ENCODE results near the gene TM4SF18.

Gene TM4SF18

DNA sequence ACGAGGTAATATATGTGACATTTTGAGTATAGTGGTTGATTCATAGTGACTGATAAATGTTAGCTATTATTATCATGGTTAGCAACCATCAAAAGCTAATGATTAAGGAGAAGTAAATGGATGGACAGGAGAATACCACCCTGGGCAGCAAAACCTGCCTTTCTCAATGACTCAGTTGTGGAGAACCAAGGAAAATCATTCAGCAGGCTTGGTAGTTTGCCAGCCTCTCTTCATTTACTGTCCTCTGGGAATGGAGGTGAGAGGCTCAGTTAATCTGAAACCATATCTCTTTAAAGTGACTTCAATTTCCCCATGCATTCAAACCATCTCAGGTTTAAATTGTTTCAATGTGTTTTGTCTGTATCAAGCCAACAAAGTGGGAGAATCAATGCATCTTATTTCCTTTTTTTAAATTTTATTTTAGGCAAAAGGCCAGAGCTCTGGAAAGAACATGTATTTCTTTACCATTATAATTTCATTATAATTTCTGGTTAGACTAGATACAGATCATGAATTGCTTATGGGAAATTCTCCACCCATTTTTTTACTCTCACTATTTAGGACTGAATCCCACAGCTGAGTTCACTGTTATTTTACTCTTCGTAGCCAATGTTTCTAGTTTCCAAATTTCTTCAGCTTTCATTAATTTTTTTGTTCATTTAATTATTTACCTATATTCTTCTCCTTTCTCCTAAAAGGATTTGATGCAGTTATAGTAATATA, 2.7 kb downstream of the TM4SF18 start:
- no peak for DNase-seq (ENCODE audit: low read depth in 3 of 3)

DNA sequence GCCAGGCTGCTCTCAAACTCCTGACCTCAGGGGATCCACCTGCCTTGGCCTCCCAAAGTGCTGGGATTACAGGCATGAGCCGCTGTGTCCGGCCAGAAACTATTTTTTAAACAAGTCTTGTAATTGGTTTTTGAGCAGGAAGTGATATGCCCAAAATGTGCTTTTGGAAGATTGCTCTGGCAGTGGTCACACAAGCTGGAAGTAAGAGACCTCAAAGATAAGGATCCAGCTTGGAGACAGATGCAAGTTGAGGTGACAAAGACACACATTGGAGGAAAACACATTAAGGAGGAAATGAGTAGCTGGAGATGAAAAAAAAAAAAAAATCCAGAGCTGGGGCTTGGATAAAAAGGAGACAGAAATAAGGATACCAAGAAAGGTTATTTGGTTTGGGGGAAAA, 6.3 kb downstream of the TM4SF18 start:
- DNase-seq (ENCODE audit: low read depth in 3 of 3) = no peak

DNA sequence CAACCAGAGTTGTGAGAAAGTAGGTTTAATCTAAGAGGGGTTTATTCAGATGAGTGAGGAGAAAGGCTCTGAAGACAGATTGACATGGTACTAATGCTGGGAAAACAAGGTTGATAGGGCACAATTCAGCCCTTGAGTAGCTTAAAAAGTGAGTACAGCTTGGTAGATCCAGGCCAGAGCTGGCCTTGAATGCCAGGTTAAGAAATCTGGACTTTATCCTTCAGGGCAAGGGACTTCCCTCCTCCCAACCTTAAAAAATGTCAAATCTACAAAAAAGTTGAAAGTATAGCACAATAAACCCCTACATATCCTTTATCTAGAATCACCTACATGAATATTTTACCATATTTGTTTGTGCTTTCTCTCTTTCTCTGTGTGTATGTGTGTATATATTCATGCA, 7.9 kb downstream of the TM4SF18 start:
- DNase-seq (ENCODE audit: low read depth in 3 of 3) = no peak

DNA sequence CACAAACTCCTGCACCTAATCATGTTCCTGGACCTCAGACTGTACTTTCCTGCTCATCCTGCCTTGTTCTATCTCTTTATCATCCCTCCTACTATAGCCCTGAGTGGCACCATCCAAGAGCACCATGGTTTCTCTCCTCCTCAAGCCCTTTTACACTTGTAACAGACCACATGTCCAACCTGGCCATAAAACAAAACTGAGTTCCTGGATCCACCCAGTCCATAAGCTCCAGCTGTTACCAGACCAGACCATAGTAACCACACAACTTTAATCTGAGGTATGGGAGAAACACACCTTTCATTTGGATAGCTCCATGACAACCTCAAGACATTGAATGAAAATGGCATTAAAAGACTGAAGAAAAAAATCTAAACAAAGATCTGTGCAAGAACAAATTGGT, 9.1 kb downstream of the TM4SF18 start:
- DNase-seq (ENCODE audit: low read depth in 3 of 3) = no peak

- no peak for DNase-seq (ENCODE audit: low read depth in 3 of 3)
Measured at GRCh38 chr3:149321640-149322039, 11.8 kb downstream of the TM4SF18 start.

DNA sequence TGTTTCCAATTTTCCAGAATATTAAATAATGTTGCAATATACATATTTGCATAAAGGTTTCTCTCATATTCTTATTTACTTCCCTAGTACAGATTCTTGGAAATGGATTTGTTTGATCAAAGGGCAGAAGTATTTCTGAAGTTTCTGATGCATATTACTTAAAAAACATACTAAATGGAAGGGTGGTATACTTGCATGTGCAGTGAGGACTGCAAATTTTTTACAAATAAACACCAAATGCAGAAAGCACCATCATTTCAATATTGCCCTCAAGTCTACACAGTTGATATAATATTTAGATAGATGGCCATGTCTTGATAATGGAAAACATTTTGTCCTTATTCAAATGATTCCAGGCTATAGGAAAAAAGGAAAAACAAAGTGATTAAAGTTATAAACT, 12.3 kb downstream of the TM4SF18 start:
- no peak for DNase-seq (ENCODE audit: low read depth in 3 of 3)

DNA sequence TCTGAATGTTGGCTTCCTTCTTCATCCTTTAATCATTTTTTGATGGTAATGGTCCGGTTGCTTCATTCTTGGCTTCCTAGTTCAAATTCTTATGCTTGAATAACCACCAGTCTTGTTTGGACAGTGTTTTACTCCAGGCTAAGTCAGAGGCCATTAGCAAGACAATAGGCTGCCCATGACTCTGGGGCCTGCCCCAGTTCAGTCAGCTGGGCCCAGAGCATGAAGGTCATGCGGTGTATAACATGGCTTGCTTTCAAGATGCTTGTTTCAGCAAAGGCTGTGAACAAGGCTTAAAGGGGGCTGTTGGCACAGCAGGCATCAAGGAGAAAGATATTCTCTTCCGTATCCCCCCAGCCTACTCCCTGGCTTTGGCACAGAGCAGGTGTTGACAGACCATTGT, 13.7 kb downstream of the TM4SF18 start:
- DNase-seq (ENCODE audit: low read depth in 3 of 3) = no peak

DNA sequence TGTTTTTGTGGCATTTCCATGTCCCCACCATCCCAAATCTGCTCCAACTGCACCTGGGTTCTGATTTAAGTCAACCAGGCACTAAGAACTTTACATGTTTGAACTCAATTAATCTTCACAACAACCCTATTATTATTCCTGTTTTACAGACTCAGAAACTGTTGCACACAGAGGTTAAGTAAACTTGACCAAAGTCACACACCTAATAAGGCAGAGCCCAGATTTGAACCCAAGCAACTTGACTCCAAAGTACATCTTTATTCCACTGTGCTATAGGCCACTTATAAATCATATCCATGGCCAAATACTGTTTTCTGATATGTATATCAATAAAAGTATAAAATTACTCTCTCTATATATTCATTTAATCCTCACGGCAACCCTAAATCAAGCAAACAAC, 16.4 kb downstream of the TM4SF18 start:
- no peak for DNase-seq (ENCODE audit: low read depth in 3 of 3)

DNA sequence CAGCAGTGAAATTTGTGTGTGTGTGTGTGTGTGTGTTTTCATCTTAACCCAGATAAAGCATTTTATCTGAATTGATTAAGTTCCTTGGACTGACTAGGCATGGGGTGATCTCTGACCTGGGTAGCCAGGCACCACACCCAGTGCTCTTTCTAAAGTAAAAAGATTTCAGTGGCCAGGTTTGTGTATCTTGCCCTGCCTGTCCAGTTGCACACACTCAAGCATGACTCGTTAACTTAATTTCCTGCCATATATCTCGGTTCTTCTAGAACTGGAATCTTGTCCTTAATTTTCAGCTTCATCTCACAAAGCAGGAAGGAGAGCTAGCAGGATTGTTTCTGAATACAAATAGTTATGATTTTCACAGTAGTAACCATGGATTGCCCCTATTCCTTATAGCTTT, 17.0 kb downstream of the TM4SF18 start:
- no peak for DNase-seq (ENCODE audit: low read depth in 3 of 3)

DNA sequence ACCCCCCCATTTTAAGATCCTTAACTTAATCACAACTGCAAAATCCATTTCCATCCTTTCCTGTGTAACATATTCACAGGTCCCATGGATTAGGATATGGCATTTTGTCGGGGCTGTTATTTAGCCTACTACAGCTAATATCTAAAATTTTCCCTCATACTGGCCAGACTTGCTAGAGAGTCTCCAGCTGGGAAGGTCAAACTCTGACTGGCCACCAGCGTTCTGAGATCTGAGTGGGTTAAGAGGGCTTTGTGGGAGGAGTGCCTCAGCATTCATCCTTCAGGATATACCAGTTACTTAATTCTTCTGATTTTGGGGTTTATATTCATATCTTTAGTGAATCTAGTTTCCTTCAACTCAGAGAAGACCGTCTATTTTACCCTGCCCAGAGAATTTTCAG, 17.7 kb downstream of the TM4SF18 start:
- DNase-seq (ENCODE audit: low read depth in 3 of 3) = no peak

DNA sequence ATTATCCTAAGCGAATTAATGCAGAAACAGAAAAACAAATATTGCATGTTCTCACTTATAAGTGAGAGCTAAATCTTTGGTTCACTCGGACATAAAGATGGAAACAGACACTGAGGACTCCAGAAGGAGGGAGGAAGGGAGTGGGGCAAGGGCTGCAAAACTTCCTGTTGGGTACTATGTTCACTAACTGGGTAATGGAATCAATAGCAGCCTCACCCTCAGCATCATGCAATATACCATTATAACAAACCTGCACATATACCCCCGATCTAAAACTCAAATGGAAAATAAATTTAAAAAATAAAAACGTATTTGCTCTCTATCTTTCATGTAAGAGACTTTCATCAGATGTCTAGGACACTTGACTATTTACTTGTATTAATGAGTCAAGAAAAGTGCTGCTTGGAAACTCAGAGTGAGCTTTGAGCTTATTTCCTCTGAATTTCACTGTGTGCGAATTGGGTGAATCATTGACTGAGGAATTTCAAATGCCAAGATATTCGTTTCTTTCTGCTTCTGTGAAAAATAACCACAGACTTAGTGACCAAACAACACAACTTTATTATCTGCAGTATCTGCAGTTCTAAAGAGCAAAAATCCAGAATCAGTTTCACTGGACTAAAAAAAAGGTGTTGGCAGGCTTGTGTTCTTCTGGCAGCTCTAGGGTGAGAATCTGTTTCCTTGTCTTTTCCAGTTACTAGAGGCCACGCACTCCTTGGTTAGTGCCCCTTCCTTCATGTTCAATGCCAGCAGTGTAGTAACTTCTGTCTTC, 18.4 kb downstream of the TM4SF18 start:
- DNase-seq (ENCODE audit: low read depth in 3 of 3) = no peak

GRCh38 chr3:149313542-149313941, 19.9 kb downstream of the TM4SF18 start:
- DNase-seq (ENCODE audit: low read depth in 3 of 3) = no peak

DNA sequence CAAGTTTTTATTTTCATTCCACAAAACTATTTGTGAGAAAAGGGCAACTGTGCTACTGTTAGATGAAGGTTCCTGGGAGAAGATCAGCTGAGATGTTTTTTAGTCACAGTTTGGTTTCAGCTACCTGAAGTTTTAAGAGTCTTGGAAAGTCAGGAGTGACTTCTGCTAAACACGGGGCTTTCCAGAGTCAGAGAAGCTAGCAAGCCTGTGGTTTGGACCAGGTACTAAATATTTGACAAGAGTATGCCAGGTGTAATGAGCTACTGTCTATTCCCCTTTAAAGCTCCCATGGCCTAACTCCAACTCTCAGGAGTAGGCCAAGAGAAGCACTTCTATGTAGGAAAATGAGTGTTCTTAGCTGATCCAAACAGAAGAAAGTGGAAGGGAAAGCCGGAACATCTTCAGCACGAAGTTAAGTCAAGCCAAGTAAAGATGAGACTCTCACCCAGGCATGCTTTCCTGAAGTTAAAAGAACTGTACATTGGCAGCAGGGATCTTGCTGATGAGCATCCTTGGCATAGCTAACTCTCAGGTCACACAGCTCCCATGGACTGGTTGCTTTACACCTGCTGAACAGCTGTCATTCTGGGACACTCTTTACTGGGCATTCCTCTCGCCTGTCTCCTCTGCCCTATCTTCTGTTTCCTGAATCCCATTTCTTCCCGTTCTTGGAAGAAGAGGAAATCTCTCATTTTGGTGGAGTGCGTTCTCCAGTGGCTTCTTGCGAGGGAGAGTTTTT, 22.5 kb downstream of the TM4SF18 start:
- no peak for DNase-seq (ENCODE audit: low read depth in 3 of 3)

- no peak for DNase-seq (ENCODE audit: low read depth in 3 of 3)
Measured at GRCh38 chr3:149307435-149307783, 26.0 kb downstream of the TM4SF18 start.

- DNase-seq (ENCODE audit: low read depth in 3 of 3) = no peak
Measured at GRCh38 chr3:149306751-149307434, 26.5 kb downstream of the TM4SF18 start.

DNA sequence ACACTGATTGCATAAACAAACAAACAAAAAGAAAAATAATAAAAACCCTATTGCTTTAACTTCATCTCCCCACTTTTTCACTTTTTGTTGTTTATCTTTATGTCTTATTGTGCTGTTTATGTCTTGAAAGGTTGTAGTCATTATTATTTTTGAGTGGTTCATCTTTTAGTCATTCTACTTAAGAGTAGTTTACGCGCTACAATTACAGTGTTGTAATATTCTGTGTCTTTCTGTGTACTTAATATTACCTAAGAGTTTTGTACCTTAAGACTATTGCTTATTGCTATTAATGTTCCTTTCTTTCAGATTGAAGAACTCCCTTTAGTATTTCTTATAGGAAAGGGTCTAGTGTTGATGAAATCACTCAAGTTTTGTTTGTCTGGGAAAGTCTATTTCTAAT, 28.1 kb downstream of the TM4SF18 start:
- no peak for DNase-seq (ENCODE audit: low read depth in 3 of 3)

DNA sequence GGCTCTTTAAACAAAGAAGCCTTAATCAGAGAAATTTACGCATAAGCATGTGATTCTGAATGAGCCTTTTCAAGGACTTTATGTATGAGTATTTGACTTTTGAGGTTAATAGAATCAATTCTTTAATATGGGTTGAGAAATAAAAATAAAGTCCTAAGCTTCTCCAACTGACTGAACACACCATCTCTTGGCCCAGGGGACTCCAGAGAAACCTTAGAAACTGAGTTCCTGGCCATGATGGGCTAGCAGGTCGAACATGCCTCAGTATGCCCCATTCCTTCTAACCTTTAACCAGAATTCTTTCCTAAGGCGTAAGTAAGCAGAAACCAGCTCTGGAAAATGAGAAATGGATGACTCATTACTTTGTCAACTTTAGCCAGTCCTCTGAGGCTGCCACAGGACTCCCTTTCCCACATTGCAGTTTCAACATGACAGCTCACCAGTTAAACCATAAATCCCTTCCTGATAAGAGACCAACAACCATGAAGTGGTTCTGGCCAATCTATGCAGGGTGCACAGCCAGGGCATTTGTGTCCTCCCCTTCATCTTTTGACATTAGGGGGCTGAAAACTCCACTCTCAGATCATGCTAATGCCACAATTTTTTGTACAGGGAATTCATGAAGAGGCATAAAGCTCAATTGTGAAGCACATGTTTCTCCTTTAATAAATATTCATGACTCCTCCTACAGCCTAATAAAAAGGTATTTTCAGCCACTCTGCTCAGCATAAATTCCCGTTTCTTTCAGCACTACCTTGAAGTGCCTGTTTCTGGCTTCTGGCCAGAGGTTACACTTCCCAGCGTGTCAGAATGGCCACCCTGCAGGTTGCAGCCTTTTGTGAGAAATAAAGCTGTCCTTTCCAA, 33.3 kb downstream of the TM4SF18 start:
- no peak for DNase-seq (ENCODE audit: low read depth in 3 of 3)

- DNase-seq (ENCODE audit: low read depth in 3 of 3) = no peak
Measured at GRCh38 chr3:149296972-149297371, 36.5 kb downstream of the TM4SF18 start.

GRCh38 chr3:149292666-149293065, 40.8 kb downstream of the TM4SF18 start:
- no peak for DNase-seq (ENCODE audit: low read depth in 3 of 3)

DNA sequence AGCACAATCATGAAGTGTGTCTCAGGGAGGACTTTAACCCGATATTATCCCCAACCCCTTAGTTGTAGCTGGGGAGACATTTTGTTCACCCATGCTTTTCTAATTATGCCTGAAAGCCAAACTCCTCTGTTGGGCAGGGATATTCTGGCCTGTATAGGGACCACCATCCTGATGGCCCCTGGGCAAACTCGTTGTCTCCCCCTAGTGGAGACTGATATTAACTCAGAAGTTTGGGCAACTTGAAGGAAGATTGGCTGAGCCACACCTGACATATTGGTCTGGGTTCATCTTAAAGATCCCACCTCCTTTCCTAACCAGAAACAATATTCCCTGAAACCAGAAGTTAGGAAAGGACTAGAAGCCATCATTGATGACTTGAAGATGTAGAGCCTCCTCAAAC, 42.3 kb downstream of the TM4SF18 start:
- DNase-seq (ENCODE audit: low read depth in 3 of 3) = no peak

DNA sequence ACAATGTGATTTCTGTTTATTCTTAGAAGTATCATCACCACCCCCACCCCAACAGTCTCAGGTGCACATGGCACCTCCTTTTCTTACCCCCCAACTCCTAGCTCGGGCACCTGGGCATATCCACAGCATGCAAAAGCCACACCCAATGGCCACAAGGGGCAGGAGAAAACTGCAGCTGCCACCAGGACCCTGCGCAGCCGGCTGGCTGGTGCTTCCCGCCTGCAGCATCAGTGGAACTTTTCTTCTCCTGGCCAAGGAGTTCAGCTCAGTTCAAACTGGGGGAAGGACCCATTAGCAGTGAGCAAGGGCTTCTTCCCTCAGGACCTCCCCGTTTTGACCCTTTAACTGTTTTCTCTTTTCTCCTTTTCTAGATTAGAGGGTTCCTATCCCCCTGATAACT, 44.8 kb downstream of the TM4SF18 start:
- no peak for DNase-seq (ENCODE audit: low read depth in 3 of 3)

Data from stimulated activated CD4-positive, alpha-beta T cell treated with anti-CD3 and anti-CD28 coated beads, TNF-alpha, amount 100 ng/mL, for 4 hours (primary cell).